ENCODE data around the gene SEZ6.

DNA sequence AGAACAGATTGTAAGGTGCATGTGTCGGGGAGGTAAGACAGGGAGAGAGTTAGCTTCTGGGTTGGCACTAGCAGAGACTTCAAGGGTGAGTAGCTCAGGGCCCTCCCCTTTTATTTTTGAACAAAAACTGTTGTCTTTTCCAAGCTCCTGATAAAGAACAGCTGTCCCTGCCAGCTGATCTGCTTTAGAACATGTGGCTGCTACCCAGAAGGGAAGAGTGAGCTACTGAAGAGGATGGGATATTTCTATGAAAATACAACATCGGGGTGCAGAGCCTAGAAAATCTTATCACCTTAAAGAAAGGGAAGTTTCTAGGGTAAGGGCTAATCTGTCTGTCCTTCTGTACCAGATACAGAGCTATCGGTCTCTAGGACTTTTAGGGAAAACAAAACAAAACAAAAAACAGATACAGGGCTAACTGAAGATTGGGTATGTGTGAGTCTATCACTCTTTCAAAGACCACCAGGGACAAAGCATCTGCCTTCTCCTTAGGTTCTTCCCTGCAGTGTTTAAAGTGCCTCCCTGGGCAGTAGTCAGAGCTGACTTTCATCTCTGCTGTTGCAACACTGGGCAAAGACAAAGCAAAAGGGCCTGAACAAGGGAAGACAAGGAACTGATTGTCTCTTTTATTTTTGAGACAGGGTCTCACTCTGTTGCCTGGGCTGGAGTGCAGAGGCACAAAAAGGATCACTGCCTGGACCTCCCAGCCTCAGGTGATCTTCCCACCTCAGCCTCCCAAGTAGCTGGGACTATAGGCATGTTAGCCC, 97.9 kb downstream of the SEZ6 start:
- TF ChIP-seq CTCF (IDR thresholded peaks at IDR 0.05) (no peak), POLR2AphosphoS5 (IDR thresholded peaks at IDR 0.05) (no peak), EP300 (IDR thresholded peaks at IDR 0.05) (no peak)

Data from stomach (tissue), 4 donors.